ENCODE results near the gene MYO5A. TPM values are rescaled to one million over a fixed set of nuclear protein-coding genes. Genes with fewer than 3 reads are reported as not detected.

MYO5A gene
- total RNA-seq, 1 experiment from 2014 or later, result 17.6 TPM

GRCh38 chr15:52282418-52282817 is 246.3 kb downstream of the MYO5A start:
- Histone ChIP-seq H3K4me2 (ENCODE audit: low read length) (no peak overlapping the region), H3K9me3 (ENCODE audit: control insufficient read depth in 1 of 2, insufficient read depth in 1 of 2, low read depth in 1 of 2, low read length in 2 of 2) (no peaks in the 10 kb centered on the region), H4K20me1 (ENCODE audit: insufficient read depth) (no peaks in the 10 kb centered on the region), H3K27me3 (ENCODE audit: insufficient read depth, low read length) (no peaks in the 10 kb centered on the region), H3K9me2 (ENCODE audit: insufficient read depth) (no peaks in the 10 kb centered on the region), H3K79me2 (ENCODE audit: insufficient read depth, low read length) (peaks cover 16% of the 10 kb centered on the region; the same call in 1 of the 2 replicates), H3K27ac (ENCODE audit: low read depth, low read length) (no peak overlapping the region), H2AFZ (ENCODE audit: low read depth, low read length, poor library complexity, severe bottlenecking) (no peak overlapping the region), H3K4me3 (replicated peaks in 1 of 2; ENCODE audit: low read depth in 1 of 2, low read length in 2 of 2) (no peak overlapping the region), H3K9ac (ENCODE audit: low read length) (no peak overlapping the region), H3K36me3 (ENCODE audit: control insufficient read depth in 1 of 2, insufficient read depth in 2 of 2, low read length in 2 of 2) (peaks cover 16% of the 10 kb centered on the region in 2 experiments; a peak in 3 of 4 replicates), H3K4me1 (ENCODE audit: control insufficient read depth in 1 of 2, insufficient read depth in 2 of 2, low read length in 2 of 2) (peaks cover 0 to 3% of the 10 kb centered on the region in 2 experiments; a peak in 1 of 4 replicates)
- intact Hi-C loops (cut with micrococcal nuclease), result no loop called here
- DNase-seq (ENCODE audit: low read depth, low spot score), result no peak
- ChIA-PET CTCF (no interaction called here), POLR2A (no interaction called here), RAD21 (ENCODE audit: low non-redundant PET in 1 of 2, low total read pairs in 2 of 2, uncharacterized antibody in 2 of 2, unreplicated experiment in 2 of 2) (no interaction called here)
- no TSS peak for BruUV-seq (replicated peaks)
- ATAC-seq, result no peak
- no peak for TF ChIP-seq RAD21 (IDR thresholded peaks at IDR 0.05; ENCODE audit: low read depth)
- no peak for TF ChIP-seq CBX3 (IDR thresholded peaks at IDR 0.05; ENCODE audit: low read depth)
- TF ChIP-seq CEBPB (IDR thresholded peaks at IDR 0.05; ENCODE audit: low read depth), result no peak
- TF ChIP-seq EZH2 (IDR thresholded peaks at IDR 0.05), result no peak
- TF ChIP-seq ELF1 (IDR thresholded peaks at IDR 0.05; ENCODE audit: borderline replicate concordance, low read depth), result no peak
- no peak for TF ChIP-seq ZFX (IDR thresholded peaks at IDR 0.05)
- no peak for TF ChIP-seq SRF (IDR thresholded peaks at IDR 0.05; ENCODE audit: low read depth)
- TF ChIP-seq TCF7L2 (IDR thresholded peaks at IDR 0.05; ENCODE audit: borderline replicate concordance, extremely low read depth, insufficient read depth, insufficient read length), result no peak
- no peak for TF ChIP-seq SP1 (IDR thresholded peaks at IDR 0.05; ENCODE audit: low read depth)
- TF ChIP-seq POLR2AphosphoS5 (IDR thresholded peaks at IDR 0.05; ENCODE audit: low read depth, low read length), result no peak
- TF ChIP-seq YY1 (IDR thresholded peaks at IDR 0.05; ENCODE audit: extremely low read depth, insufficient replicate concordance, low read depth, low read length), result no peak
- no peak for TF ChIP-seq ATF3 (IDR thresholded peaks at IDR 0.05)
- TF ChIP-seq CTCF (IDR thresholded peaks at IDR 0.05 in 2 of 3, conservative IDR thresholded peaks at IDR 0.05 in 1 of 3; ENCODE audit: borderline replicate concordance in 1 of 3, insufficient read depth in 1 of 3, low read depth in 2 of 3, low read length in 2 of 3), result no peak

Data from HCT116 (cell line).